ENCODE measurements around the gene PLP1. TPM values are rescaled to one million over a fixed set of nuclear protein-coding genes. Genes with fewer than 3 reads are reported as not detected.
A peak's percentile ranks its signal among the peaks of the same experiment; 100 is the strongest.

The PLP1 gene, protein sequence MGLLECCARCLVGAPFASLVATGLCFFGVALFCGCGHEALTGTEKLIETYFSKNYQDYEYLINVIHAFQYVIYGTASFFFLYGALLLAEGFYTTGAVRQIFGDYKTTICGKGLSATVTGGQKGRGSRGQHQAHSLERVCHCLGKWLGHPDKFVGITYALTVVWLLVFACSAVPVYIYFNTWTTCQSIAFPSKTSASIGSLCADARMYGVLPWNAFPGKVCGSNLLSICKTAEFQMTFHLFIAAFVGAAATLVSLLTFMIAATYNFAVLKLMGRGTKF
- total RNA-seq = 10 to 100 TPM in 2 of 4 donors, 1 to 10 TPM in 2; 5.4 to 15.7 (median 10.6) TPM

DNA sequence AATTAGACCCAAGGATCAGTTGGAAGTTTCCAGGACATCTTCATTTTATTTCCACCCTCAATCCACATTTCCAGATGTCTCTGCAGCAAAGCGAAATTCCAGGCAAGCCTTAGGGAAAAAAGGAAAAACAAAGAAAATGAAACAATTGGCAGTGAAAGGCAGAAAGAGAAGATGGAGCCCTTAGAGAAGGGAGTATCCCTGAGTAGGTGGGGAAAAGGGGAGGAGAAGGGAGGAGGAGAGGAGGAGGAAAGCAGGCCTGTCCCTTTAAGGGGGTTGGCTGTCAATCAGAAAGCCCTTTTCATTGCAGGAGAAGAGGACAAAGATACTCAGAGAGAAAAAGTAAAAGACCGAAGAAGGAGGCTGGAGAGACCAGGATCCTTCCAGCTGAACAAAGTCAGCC lies at the start of gene PLP1:
Gene PLP1 (plus strand): TSS at position 295 of the 400 bp plus-strand sequence. CDS start 156 bp downstream, outside the sequence.
- intact Hi-C loops (cut with DNase I; ENCODE audit: low total_unique reads) = loop anchor here (10.0 kb wide), 1 partner anchor 62 kb away; the partner anchor contains the start of gene TMEM31
- DNase-seq (ENCODE audit: low spot score in 2 of 2) = peak in 1 of 2 donors; percentile 18

DNA sequence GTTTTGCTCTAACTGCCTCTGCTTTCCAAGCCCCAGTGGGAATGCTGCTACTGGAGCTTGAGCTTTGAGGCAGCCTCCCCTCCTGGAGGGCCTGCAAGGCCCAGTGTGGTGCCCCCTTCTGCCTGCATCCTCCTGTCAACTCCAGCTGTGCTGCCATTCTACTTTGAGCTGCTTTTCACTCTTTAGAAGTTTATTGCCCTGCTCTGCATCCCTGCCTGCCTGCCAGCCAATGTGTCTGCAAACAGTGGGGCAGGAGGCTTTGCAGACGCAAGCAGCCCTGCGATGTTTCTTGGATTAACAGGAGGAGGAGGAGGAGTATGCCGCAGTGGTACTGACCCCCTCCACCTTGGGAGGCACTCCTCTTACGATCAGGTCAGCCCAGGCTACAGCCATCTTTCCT lies 49.5 kb upstream of the PLP1 start:
- WGBS, 2 donors = 69 to 94% methylated on average over 3 to 4 of the region's 4 CpGs
- intact Hi-C loops (cut with DNase I; ENCODE audit: low total_unique reads) = no loop called here
- no peak for TF ChIP-seq POLR2A (IDR thresholded peaks at IDR 0.05)
- TF ChIP-seq, protein P1, sequence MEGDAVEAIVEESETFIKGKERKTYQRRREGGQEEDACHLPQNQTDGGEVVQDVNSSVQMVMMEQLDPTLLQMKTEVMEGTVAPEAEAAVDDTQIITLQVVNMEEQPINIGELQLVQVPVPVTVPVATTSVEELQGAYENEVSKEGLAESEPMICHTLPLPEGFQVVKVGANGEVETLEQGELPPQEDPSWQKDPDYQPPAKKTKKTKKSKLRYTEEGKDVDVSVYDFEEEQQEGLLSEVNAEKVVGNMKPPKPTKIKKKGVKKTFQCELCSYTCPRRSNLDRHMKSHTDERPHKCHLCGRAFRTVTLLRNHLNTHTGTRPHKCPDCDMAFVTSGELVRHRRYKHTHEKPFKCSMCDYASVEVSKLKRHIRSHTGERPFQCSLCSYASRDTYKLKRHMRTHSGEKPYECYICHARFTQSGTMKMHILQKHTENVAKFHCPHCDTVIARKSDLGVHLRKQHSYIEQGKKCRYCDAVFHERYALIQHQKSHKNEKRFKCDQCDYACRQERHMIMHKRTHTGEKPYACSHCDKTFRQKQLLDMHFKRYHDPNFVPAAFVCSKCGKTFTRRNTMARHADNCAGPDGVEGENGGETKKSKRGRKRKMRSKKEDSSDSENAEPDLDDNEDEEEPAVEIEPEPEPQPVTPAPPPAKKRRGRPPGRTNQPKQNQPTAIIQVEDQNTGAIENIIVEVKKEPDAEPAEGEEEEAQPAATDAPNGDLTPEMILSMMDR (IDR thresholded peaks at IDR 0.05) = no peak
- H3K4me3 ChIP-seq (ENCODE audit: low read depth, poor library complexity, severe bottlenecking) = no peak overlapping the region
- DNase-seq (ENCODE audit: low spot score in 2 of 2) = no peak

More for the DNA sequence above, at the start of gene PLP1:
- TF ChIP-seq, protein P1 (IDR thresholded peaks at IDR 0.05) = no peak
- TF ChIP-seq POLR2A (IDR thresholded peaks at IDR 0.05) = no peak
- WGBS, 2 donors = 64 to 65% methylated on average over 2 of the region's 2 CpGs
- no peak within 1 kb of the TSS for H3K4me3 ChIP-seq (ENCODE audit: low read depth, poor library complexity, severe bottlenecking)

DNA sequence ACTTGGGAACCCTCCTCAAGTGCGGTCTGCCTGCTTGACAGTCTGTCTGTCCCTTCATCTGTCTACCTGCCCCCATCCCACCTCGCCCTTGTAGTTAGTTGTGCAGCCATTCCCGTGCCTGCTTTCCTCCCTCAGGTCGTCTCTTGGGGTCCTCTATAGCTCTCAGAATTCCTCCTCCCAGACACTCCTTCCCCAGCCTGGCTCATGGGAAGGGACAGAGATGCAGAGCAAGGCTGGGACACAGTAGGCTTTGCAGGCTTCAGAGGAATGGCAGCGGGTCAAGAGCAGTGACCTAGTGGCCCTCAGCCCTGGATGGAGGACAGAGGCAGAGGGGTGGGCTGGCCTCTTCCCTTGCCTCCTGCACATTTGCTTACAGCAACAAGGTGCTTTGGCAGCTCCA lies 47.6 kb upstream of the PLP1 start:
- WGBS, 2 donors = 69 to 83% methylated on average over 4 to 5 of the region's 5 CpGs
- intact Hi-C loops (cut with DNase I; ENCODE audit: low total_unique reads) = no loop called here

DNA sequence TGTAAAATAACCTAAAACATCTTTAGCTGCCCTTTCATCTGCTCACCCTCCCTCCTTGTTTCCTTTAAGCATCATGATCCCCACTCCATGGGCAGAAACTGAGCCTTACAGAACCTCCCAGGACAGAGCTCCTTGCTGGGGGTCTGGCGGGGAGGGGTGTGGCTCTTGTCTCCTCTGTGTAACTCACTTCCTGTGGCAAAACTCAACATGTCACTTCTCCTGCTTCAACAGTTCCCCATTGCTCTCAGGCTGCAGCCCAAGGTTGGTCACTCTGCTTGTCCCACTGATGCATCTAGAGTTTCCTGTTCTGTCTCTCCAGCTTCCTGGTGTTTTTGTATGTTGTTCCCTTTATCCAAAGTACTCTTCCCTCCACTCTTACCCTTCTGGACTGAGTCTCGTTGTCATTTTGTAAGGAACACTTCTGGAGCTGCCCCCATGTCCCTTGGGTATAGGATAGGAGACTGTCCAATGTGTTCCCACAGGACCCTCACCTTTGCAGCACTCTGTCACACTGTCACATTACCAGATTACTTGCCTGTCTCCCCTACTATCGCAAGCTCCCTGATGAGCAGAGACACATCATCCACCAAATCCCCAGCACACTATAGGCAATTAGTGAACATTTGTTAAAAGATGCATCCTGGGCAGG lies 46.4 kb upstream of the PLP1 start:
- WGBS, 2 donors = 62 to 68% methylated on average over 3 of the region's 3 CpGs
- intact Hi-C loops (cut with DNase I; ENCODE audit: low total_unique reads) = no loop called here
- no peak overlapping the region for H3K4me3 ChIP-seq (ENCODE audit: low read depth, poor library complexity, severe bottlenecking)
- no peak for DNase-seq (ENCODE audit: low spot score in 2 of 2)
- TF ChIP-seq POLR2A (IDR thresholded peaks at IDR 0.05) = no peak
- TF ChIP-seq, protein P1 (IDR thresholded peaks at IDR 0.05) = no peak

More for the DNA sequence above, 47.6 kb upstream of the PLP1 start:
- TF ChIP-seq, protein P1 (IDR thresholded peaks at IDR 0.05) = no peak
- TF ChIP-seq POLR2A (IDR thresholded peaks at IDR 0.05) = no peak
- H3K4me3 ChIP-seq (ENCODE audit: low read depth, poor library complexity, severe bottlenecking) = no peak overlapping the region
- no peak for DNase-seq (ENCODE audit: low spot score in 2 of 2)

DNA sequence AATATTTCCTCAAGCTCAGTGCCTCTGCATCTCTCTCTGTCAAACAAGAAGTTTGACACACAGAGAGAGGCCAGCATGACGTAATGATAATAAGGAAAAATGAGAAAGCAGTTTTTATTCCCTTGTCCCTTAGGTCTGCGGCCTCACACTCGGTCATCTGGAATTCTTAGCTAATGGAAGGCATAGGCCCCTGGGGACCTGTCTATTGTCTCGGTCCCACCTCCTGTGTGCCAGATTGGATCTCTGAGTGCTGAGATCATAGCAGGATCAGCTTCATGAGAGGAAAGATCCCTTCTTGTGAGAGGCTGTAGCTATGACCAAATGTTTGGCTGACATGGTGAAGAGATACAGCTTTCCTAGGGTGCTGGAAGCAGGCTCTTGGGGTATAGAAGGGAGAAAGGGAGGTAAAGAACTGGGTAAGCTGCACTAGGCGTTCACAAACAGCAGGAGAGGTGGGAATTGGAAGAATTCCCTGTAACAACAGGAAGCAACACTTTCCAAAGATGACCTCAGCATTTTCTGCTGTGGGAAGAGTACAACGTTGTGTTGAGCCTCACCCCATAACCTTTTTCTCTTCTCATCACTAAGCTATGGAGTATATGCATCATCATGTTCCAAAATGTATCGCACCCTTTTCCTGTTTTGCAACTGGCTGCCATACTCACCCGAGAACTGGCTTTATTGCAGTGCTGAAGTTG lies 45.7 kb upstream of the PLP1 start:
- H3K4me3 ChIP-seq (ENCODE audit: low read depth, poor library complexity, severe bottlenecking) = no peak overlapping the region
- intact Hi-C loops (cut with DNase I; ENCODE audit: low total_unique reads) = no loop called here
- no peak for DNase-seq (ENCODE audit: low spot score in 2 of 2)
- TF ChIP-seq, protein P1 (IDR thresholded peaks at IDR 0.05) = no peak
- no peak for TF ChIP-seq POLR2A (IDR thresholded peaks at IDR 0.05)
- WGBS, 2 donors = 29 to 40% methylated on average over 8 of the region's 8 CpGs
